ENCODE measurements around the gene C1QB. TPM values are rescaled to one million over a fixed set of nuclear protein-coding genes. Genes with fewer than 3 reads are reported as not detected.
A peak's percentile ranks its signal among the peaks of the same experiment; 100 is the strongest.
"Not testable (repeated sequence)": the region's sequence is repeated elsewhere in the genome, so short reads cannot be mapped to it uniquely, and the experiment has no call there.

Gene C1QB
- total RNA-seq, 2 donors from 2014 or later = not detected

DNA sequence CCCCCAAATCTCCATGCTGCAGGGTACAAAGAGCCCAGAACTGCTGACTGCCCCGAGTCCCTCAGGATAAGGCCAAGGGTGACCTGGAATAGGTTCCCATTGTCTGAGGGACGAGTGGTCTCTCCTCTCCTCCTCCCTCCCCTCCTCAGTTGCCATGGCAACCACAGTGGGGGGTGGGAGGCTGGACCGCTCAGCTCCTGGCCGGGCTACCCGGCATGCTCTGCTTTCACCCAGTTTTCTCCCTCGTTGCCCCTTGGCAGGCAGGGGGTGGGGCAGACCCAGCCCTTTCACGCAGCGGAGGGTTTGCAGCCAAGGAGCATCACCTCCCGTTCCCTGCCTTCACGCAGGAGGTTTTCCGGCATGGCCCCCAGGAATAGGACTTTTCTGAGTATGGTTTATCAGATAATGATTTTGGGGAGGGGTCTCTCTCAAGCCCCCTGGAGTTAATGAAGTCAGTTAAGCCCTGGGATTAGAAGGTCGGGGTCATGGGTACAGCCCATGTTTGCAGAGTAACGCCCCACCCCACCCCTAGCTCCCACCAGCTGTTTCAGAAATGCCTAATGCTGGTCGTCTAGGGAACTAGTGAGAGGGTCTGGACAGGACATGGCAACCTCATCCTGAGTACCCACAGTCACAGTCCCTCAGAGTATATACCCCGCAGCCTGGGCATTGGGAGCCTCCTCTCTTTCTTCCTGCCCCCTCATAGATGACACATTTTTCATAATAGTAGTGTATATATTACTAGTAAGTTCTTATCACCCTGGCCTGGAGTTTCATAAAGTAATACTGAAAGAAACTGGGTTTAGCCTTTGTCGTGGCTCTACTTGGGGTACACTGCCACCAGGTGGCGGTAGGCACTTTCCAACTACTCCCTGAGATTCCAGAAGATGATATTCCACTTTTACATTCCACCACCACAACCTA lies 20.7 kb downstream of the C1QB start:
- Mint-ChIP-seq H3K4me1 (no peaks in the 10 kb centered on the region), H3K4me3 (no peak overlapping the region), H3K27ac (no peak overlapping the region), H3K36me3 (ENCODE audit: low read depth) (no peaks in the 10 kb centered on the region), H3K27me3 (ENCODE audit: insufficient read depth) (no peaks in the 10 kb centered on the region), H3K9me3 (no peaks in the 10 kb centered on the region)
- peak overlapping the region; percentile 84 for H3K27ac ChIP-seq (ENCODE audit: low read depth, low read length)
- peaks cover 2% of the 10 kb centered on the region for H3K4me1 ChIP-seq (ENCODE audit: control insufficient read depth, insufficient read depth, low read length)
- WGBS, 2 experiments (ENCODE audit: insufficient coverage in 1 of 2, insufficient read length in 1 of 2) = 20 to 38% methylated on average over 2 to 17 of the region's 17 CpGs
- DNase-seq = peak; percentile 81
- no peak overlapping the region for H3K9ac ChIP-seq (ENCODE audit: extremely low read depth, low read length, poor library complexity, severe bottlenecking)
- no peaks in the 10 kb centered on the region for H3K36me3 ChIP-seq (ENCODE audit: control insufficient read depth, insufficient read depth, low read length)
- H3K27me3 ChIP-seq (ENCODE audit: control insufficient read depth, insufficient read depth, low read length, poor library complexity, severe bottlenecking) = no peaks in the 10 kb centered on the region
- TF ChIP-seq CTCF (conservative IDR thresholded peaks at IDR 0.05) = peak; percentile 95
- H3K9me3 ChIP-seq (ENCODE audit: control insufficient read depth, low read length) = no peaks in the 10 kb centered on the region
- H3K4me3 ChIP-seq (ENCODE audit: low read length) = no peak overlapping the region

- Histone ChIP-seq H3K9me3 (ENCODE audit: control insufficient read depth, low read length) (no peaks in the 10 kb centered on the region), H3K36me3 (ENCODE audit: control insufficient read depth, insufficient read depth, low read length) (no peaks in the 10 kb centered on the region), H3K9ac (ENCODE audit: extremely low read depth, low read length, poor library complexity, severe bottlenecking) (no peak overlapping the region), H3K4me3 (ENCODE audit: low read length) (no peak overlapping the region), H3K27me3 (ENCODE audit: control insufficient read depth, insufficient read depth, low read length, poor library complexity, severe bottlenecking) (no peaks in the 10 kb centered on the region), H3K4me1 (ENCODE audit: control insufficient read depth, insufficient read depth, low read length) (peaks cover 2% of the 10 kb centered on the region), H3K27ac (ENCODE audit: low read depth, low read length) (no peak overlapping the region)
- H3K4me1 Mint-ChIP-seq = no peaks in the 10 kb centered on the region
- no peak overlapping the region for H3K27ac Mint-ChIP-seq
- TF ChIP-seq CTCF (conservative IDR thresholded peaks at IDR 0.05) = no peak
- H3K36me3 Mint-ChIP-seq (ENCODE audit: low read depth) = no peaks in the 10 kb centered on the region
- no peaks in the 10 kb centered on the region for H3K9me3 Mint-ChIP-seq
- H3K4me3 Mint-ChIP-seq = no peak overlapping the region
- 54 to 64% methylated on average over 1 of the region's 1 CpG for WGBS, 2 experiments (ENCODE audit: insufficient coverage in 1 of 2, insufficient read length in 1 of 2)
- H3K27me3 Mint-ChIP-seq (ENCODE audit: insufficient read depth) = no peaks in the 10 kb centered on the region
- no peak for DNase-seq
These were observed 21.3 kb downstream of the C1QB start for GRCh38 chr1:22674410-22674749.

DNA sequence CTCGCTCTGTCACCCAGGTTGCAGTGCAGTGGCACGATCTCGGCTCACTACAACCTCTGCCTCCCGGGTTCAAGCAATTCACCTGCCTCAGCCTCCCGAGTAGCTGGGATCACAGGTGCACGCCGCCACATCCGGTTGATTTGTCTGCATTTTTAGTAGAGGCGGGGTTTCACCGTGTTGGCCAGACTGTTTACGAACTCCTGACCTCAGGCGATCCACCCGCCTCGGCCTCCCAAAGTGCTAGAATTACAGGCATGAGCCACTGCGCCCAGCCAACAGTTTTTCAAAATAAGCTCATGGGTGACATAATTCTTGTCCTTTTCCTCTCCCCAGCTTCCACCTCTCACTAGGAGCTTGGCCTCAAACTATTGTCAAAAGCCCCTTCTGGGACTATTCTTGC lies 23.1 kb downstream of the C1QB start:
- H3K4me3 ChIP-seq (ENCODE audit: low read length); H3K9me3 Mint-ChIP-seq; H3K4me1 Mint-ChIP-seq; H3K27me3 ChIP-seq (ENCODE audit: control insufficient read depth, insufficient read depth, low read length, poor library complexity, severe bottlenecking); DNase-seq; H3K27ac Mint-ChIP-seq; H3K9ac ChIP-seq (ENCODE audit: extremely low read depth, low read length, poor library complexity, severe bottlenecking); H3K36me3 ChIP-seq (ENCODE audit: control insufficient read depth, insufficient read depth, low read length); H3K4me1 ChIP-seq (ENCODE audit: control insufficient read depth, insufficient read depth, low read length); H3K27me3 Mint-ChIP-seq (ENCODE audit: insufficient read depth); H3K4me3 Mint-ChIP-seq; H3K36me3 Mint-ChIP-seq (ENCODE audit: low read depth); H3K9me3 ChIP-seq (ENCODE audit: control insufficient read depth, low read length): not testable (repeated sequence)
- 87 to 94% methylated on average over 15 of the region's 15 CpGs for WGBS, 2 experiments (ENCODE audit: insufficient coverage in 1 of 2, insufficient read length in 1 of 2)
- peak overlapping the region; percentile 51 for H3K27ac ChIP-seq (ENCODE audit: low read depth, low read length)
